ENCODE data around the gene DIABLO. TPM values are rescaled to one million over a fixed set of nuclear protein-coding genes. Genes with fewer than 3 reads are reported as not detected.

DIABLO gene
- total RNA-seq, 1 donor from 2014 or later, result 76.4 TPM

GRCh38 chr12:122190842-122191668, 34.8 kb downstream of the DIABLO start:
- no peak overlapping the region for H3K27ac Mint-ChIP-seq
- TF ChIP-seq CTCF (IDR thresholded peaks at IDR 0.05; ENCODE audit: unreplicated experiment), result peak; percentile 52
- H3K27me3 Mint-ChIP-seq (ENCODE audit: low read depth), result peaks cover 10% of the 10 kb centered on the region
- H3K4me1 Mint-ChIP-seq, result no peaks in the 10 kb centered on the region
- no peak overlapping the region for H3K4me3 Mint-ChIP-seq
- peaks cover 5% of the 10 kb centered on the region for H3K36me3 Mint-ChIP-seq
- peaks cover 14% of the 10 kb centered on the region for H3K9me3 Mint-ChIP-seq
- no peak for DNase-seq (ENCODE audit: low spot score in 2 of 2, unreplicated experiment in 2 of 2)

GRCh38 chr12:122189626-122190475, 36.0 kb downstream of the DIABLO start:
- H3K4me1 Mint-ChIP-seq, result no peaks in the 10 kb centered on the region
- DNase-seq (ENCODE audit: low spot score in 2 of 2, unreplicated experiment in 2 of 2), result no peak
- peaks cover 6% of the 10 kb centered on the region for H3K27me3 Mint-ChIP-seq (ENCODE audit: low read depth)
- no peak overlapping the region for H3K27ac Mint-ChIP-seq
- no peak overlapping the region for H3K4me3 Mint-ChIP-seq
- no peak for TF ChIP-seq CTCF (IDR thresholded peaks at IDR 0.05; ENCODE audit: unreplicated experiment)
- peaks cover 3% of the 10 kb centered on the region for H3K9me3 Mint-ChIP-seq
- no peaks in the 10 kb centered on the region for H3K36me3 Mint-ChIP-seq

- no peak for DNase-seq (ENCODE audit: low spot score in 2 of 2, unreplicated experiment in 2 of 2)
- peaks cover 2% of the 10 kb centered on the region for H3K27me3 Mint-ChIP-seq (ENCODE audit: low read depth)
These were observed 38.4 kb downstream of the DIABLO start for GRCh38 chr12:122187466-122187865.

GRCh38 chr12:122185494-122186082, 40.3 kb downstream of the DIABLO start:
- H3K27ac Mint-ChIP-seq, result no peak overlapping the region
- no peaks in the 10 kb centered on the region for H3K9me3 Mint-ChIP-seq
- no peaks in the 10 kb centered on the region for H3K27me3 Mint-ChIP-seq (ENCODE audit: low read depth)
- no peak for DNase-seq (ENCODE audit: low spot score in 2 of 2, unreplicated experiment in 2 of 2)
- no peak overlapping the region for H3K4me3 Mint-ChIP-seq
- no peak for TF ChIP-seq CTCF (IDR thresholded peaks at IDR 0.05; ENCODE audit: unreplicated experiment)
- H3K36me3 Mint-ChIP-seq, result no peaks in the 10 kb centered on the region
- peaks cover 3% of the 10 kb centered on the region for H3K4me1 Mint-ChIP-seq

More at GRCh38 chr12:122187466-122187865, 38.4 kb downstream of the DIABLO start:
- Mint-ChIP-seq H3K27ac (no peak overlapping the region), H3K4me1 (peaks cover 3% of the 10 kb centered on the region), H3K4me3 (no peak overlapping the region), H3K36me3 (no peaks in the 10 kb centered on the region), H3K9me3 (no peaks in the 10 kb centered on the region)
- TF ChIP-seq CTCF (IDR thresholded peaks at IDR 0.05; ENCODE audit: unreplicated experiment), result no peak

- H3K27me3 Mint-ChIP-seq (ENCODE audit: low read depth), result no peaks in the 10 kb centered on the region
- H3K9me3 Mint-ChIP-seq, result no peaks in the 10 kb centered on the region
- no peak overlapping the region for H3K4me3 Mint-ChIP-seq
- no peak overlapping the region for H3K27ac Mint-ChIP-seq
- DNase-seq (ENCODE audit: low spot score in 2 of 2, unreplicated experiment in 2 of 2), result no peak
- no peaks in the 10 kb centered on the region for H3K36me3 Mint-ChIP-seq
- TF ChIP-seq CTCF (IDR thresholded peaks at IDR 0.05; ENCODE audit: unreplicated experiment), result no peak
- peaks cover 3% of the 10 kb centered on the region for H3K4me1 Mint-ChIP-seq
These were observed 40.8 kb downstream of the DIABLO start for GRCh38 chr12:122185079-122185478.
